ENCODE data around the gene SLC10A2.

Gene SLC10A2

GRCh38 chr13:103044056-103044455, 22.2 kb downstream of the SLC10A2 start:
- DNase-seq, result no peak

- DNase-seq, result no peak
Observed at GRCh38 chr13:103040006-103040405, 26.2 kb downstream of the SLC10A2 start.

DNA sequence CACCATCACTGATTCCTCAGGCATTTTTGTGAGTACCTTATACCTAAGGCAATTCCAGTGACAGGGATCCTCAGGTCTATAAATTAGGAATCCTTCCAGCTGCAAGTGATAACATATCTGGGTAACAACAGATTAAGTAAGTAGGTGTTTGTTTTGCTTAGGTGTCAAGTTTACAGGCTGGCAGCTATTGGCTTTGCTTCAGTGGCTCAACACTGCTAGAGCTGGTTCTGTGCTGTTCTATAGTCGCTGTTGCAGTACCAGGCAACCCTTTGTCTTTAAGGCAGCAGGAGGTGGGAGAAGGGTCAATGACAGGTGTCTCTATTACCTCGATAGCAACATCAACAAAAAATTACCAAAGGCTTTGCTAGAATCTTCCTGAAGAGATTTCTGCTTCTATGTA, 27.0 kb downstream of the SLC10A2 start:
- DNase-seq, result no peak

DNA sequence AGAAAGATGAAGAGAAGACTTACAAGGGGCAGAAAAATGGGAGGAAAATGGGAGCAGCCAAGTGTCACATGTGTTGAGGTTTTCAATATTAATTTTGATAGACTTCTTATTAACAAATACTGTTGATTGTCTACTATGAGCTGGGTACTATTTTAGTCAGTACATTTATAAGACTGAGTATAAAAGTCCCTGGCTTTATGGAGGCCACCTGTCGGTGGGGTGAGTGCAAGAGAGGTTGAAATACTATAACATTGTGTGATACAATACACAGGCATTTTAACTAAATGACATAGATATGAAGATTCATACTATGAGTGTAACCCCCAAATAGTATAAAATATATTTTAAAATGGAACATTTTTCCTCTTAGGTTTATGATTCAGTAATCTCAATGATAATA, 29.9 kb downstream of the SLC10A2 start:
- no peak for DNase-seq

DNA sequence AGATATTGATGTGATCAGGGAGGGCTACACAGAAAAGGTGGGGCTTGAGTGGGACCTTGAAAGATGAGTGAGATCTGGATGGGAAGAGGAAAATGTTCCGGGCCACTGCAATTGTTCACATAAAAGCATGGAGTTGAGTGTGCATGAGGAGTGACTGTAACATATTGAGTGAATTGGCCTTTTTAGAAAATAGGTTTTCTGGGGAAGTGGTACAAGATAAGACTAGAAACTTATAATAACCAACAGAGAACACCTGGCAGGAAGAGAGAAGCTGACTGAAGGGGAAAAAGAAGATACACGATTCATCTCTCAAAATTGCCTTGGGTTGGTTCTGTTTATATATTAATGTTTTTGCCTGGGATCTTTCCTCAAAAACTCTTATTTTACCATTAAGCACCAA, 32.2 kb downstream of the SLC10A2 start:
- no peak for DNase-seq

DNA sequence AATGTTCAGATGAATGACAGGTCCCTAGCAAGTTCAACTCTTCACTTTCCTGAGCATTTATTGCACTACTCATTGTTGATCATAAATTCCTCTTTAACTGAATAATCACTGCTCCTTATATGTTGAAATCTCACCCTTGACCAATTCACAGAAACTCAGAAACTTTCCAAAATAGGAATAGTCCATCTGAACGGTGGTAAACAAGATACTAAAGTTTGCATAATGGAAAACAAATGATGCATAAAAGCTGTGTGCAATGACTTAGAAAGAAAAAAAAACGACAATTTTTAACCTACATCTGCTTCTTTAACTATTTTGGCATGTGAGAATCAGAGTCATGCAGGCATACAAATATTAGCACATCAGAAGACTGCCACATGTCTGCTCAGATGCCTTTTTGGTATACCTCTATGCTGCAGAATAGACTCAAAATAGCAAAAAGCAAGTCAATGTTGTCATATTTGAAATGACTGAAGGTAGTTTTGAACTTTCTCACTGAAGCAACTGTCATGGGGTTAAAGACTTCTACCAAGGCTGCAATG, 34.8 kb downstream of the SLC10A2 start:
- no peak for DNase-seq

DNA sequence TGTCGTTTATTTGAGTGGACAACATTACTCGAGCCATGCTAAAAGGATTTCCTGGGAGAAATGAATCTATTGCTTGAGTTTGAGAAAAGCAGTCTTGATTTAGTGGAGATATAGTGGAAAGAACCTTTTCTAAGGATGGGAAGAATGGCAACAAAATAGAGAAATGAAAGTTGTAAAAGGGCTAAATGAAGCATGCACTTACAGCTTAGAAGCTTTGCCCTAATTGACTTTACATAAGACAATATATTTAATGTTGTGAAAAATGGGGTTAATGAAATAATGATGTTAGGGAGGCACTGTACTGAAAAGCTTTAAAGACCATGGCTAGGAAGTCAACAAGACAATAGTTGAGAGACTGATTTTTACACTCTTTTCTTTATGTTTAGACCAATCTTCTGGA, 35.4 kb downstream of the SLC10A2 start:
- DNase-seq, result no peak

GRCh38 chr13:103029798-103030197, 36.4 kb downstream of the SLC10A2 start:
- no peak for DNase-seq

DNA sequence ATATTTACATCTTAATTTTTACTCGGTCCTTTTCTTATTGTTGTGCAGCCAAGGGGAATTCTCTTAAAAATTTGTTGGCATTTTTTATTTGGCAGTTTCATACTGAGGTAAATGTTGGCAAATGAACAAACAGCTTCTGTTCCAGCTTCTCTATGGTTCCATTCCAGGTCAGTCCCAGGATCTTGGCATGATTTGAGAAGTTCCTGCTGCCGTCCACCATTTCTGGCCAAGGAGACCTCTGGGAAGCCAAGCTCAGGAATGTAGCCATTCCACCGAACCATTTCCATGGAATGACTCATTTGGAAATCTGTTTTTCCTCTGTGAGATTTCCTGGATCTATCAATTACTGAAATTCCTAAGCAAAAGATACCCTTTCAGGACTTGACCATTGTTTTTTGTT, 43.9 kb downstream of the SLC10A2 start:
- no peak for DNase-seq

GRCh38 chr13:103018556-103018955, 47.7 kb downstream of the SLC10A2 start:
- DNase-seq, result no peak

GRCh38 chr13:103012646-103013045, 53.6 kb downstream of the SLC10A2 start:
- DNase-seq, result no peak

DNA sequence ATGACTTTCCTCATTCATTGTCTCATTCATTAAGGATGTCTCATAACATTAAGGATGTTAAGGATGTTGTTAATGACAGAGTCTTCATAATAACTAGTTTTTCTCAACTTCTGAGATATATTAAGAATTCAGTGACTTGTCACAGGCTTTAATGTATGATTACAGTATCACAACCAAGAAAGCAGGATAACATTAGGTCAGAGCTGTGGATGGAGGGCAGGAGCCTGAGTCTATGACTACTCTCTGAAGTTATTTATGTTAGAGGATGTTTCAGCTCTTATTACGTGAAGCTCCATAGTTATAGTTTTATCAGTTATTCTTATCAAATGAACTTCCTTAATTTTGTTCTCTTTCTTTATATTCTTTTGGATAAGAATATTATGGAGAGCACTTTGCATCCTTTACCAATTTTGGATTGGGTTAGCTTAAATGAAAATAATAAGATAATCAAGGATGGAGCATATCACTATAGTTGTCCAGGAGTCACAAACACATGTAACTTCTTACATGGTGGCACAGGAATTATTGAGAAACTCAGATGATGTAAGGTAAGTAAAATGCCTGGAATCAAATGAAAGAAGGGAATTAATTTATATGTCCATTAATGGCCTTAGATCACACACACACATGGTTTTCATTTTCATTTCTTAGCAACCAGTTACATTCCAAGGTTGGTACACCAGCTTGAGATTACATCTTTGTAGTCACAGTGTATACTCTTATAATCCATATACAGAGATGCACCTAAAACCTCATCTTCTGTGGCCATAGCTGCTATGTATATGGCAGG, 57.0 kb downstream of the SLC10A2 start:
- no peak for DNase-seq

DNA sequence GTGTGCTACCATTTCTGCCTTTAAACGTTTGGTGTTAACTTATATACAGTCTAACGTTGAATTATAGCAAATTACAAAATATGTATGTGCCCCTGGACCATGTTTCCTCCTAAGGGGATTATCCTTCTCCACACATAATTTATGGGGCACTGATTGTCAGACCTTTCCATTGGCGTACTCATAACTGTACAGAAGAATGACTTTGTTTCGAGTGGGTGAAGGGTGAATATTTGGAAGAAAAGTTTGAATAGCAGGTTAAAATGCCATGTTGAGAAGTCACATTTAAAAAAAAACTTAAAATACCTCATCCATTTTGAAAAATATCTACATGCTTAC, 58.8 kb downstream of the SLC10A2 start:
- no peak for DNase-seq

DNA sequence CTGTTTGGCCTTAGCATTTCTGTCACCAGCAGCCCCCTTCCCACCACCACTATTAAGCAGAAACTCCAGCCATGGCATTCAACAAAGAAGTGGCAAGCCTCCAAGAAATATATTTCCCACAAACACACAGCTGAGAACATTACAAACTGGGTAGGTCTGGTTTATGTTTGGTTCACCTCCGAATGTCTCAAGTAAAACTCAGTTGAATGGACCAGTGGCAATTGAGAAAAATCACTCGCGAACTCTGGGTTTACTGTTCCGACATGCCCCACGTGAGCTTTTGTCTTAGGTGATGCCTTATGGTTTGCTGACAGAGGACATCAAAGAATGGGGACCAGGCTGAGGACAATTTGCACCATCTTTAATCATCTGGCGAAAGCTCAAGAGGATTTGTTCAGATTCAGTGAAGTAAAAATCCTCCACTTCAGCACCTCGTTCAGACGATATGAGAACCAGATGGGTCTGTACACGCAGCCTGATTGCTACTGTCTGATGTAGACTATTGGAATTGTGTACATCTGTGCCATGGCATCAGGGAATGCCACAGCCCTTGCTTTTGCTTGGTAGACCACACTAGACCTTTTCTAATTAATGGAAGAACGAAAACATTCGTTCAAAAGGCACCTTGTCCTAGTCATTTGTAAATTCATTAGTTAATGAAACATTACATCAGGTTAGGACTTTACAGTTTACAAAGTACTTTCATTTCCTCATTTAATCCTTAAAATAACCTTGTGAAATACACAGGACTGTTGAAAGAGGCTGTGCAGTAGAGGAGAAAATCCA, 59.4 kb downstream of the SLC10A2 start:
- DNase-seq, result no peak

GRCh38 chr13:103004661-103005345, 61.4 kb downstream of the SLC10A2 start:
- no peak for DNase-seq

- DNase-seq, result no peak
Observed at GRCh38 chr13:103003631-103004030, 62.6 kb downstream of the SLC10A2 start.

- no peak for DNase-seq
Observed at GRCh38 chr13:103002279-103002678, 63.9 kb downstream of the SLC10A2 start.

DNA sequence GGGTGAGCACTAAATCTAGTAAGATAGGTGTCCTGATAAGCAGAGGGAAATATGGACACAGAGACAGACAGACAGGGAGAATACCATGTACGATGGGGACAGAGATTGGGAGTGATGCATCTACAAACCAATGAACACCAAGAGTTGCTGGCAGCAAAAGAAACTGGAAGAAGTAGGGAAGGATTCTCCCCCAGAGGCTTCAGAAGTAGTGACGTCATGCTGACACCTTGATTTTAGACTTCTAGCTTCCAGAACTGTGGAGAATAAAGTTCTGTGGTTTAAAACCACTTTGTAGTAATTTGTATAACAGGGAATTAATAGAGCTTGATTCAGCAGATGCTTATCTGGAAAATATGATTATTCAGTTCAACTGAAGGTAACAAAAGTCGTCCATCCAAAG, 66.1 kb downstream of the SLC10A2 start:
- DNase-seq, result no peak

DNA sequence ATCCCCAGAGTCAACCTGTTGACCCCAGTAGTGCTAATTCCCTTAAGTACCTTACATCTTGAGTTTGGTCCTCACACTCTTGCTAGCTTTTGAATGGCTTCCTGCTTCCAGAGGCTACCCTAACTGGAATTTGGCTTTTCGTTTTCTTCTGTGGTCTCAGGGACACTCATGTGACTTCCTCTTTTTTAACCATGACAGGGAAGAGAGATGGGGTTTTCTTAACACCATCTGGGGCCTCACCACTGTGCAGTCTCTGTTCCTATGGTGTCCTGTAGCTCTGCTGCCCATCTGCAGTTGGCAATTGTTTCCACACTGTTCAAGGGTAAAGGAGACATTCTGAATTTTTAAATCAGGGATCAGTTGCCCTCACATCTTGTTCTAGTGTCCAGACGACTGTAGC, 66.7 kb downstream of the SLC10A2 start:
- no peak for DNase-seq
